IMR-90 (cell line): ENCODE measurements around the gene UBE2V1. TPM values are rescaled to one million over a fixed set of nuclear protein-coding genes. Genes with fewer than 3 reads are reported as not detected.

Experiments
- ATAC-seq: fragments of 200-7000 bp; cut with Tn5 transposase; 2 replicates; pipeline ENCODE4 v1.9.1; 2020; ENCODE audit warnings: low read depth, mild to moderate bottlenecking, moderate library complexity
- BruUV-seq: library from RNA; stranded (reverse); fragments of 400-500 nt; replicated peaks from 2 replicates; lab custom pipeline; 2021; lab: Mats Ljungman, UMichigan
- CTCF ChIA-PET: fragments of 300-600 bp; formaldehyde crosslinking; extraction: SDS; loops from one replicate; lab custom pipeline; 2021; ENCODE audit warnings: antibody characterized with exemption; lab: Yijun Ruan, JAX
- POLR2A ChIA-PET: fragments of 300-600 bp; sonication (Branson Sonifier 250); formaldehyde crosslinking; loops from one replicate; lab custom pipeline; 2022; ENCODE audit warnings: antibody characterized with exemption; ENCODE audit not compliant: unreplicated experiment; lab: Charles Lee
- DNase-seq: peaks from one replicate; pipeline ENCODE4 v3.0.0; 2013
- H2AFZ ChIP-seq: replicated peaks from 2 replicates; pipeline ENCODE3; 2013; ENCODE audit warnings: low read length, mild to moderate bottlenecking; ENCODE audit not compliant: poor library complexity
- H2AK5ac ChIP-seq: 2 replicates; pipeline ENCODE4 v1.6.1; 2013; ENCODE audit warnings: low read depth, low read length, inconsistent platforms
- H2AK9ac ChIP-seq: replicated peaks from 2 replicates; pipeline ENCODE3; 2013; ENCODE audit warnings: mild to moderate bottlenecking, low read depth, low read length, moderate library complexity; ENCODE audit not compliant: poor library complexity
- H2BK120ac ChIP-seq: 2 replicates; pipeline ENCODE4 v1.6.1; 2013; ENCODE audit warnings: low read depth, low read length, inconsistent platforms
- H2BK15ac ChIP-seq: 3 replicates; pipeline ENCODE4 v1.6.1; 2013; ENCODE audit warnings: low read depth, low read length, inconsistent platforms
- H2BK20ac ChIP-seq: 2 replicates; pipeline ENCODE4 v1.6.1; 2013; ENCODE audit warnings: low read depth, mild to moderate bottlenecking, inconsistent platforms, low read length, moderate library complexity
- H2BK5ac ChIP-seq: 2 replicates; pipeline ENCODE4 v1.6.1; 2013; ENCODE audit warnings: mild to moderate bottlenecking, low read depth, low read length, inconsistent platforms; ENCODE audit not compliant: poor library complexity, severe bottlenecking
- H3K14ac ChIP-seq: replicated peaks from 2 replicates; pipeline ENCODE4 v1.6.1; 2013; ENCODE audit warnings: low read depth, low read length, inconsistent platforms
- H3K18ac ChIP-seq: 2 replicates; pipeline ENCODE4 v1.6.1; 2013; ENCODE audit warnings: low read depth, low read length, control low read depth
- H3K23ac ChIP-seq: 2 replicates; pipeline ENCODE4 v1.6.1; 2013; ENCODE audit warnings: low read depth, low read length, inconsistent platforms
- H3K27ac ChIP-seq: 2 replicates; pipeline ENCODE4 v1.5.1; 2013; ENCODE audit warnings: mild to moderate bottlenecking, control low read depth, low read length; ENCODE audit not compliant: insufficient read depth
- H3K27me3 ChIP-seq: 2 replicates; pipeline ENCODE4 v1.6.1; 2013; ENCODE audit warnings: low read length; ENCODE audit not compliant: control insufficient read depth, insufficient read depth
- H3K36me3 ChIP-seq: 2 replicates; pipeline ENCODE4 v1.6.1; 2013; ENCODE audit warnings: low read length, mixed read lengths; ENCODE audit not compliant: control insufficient read depth, insufficient read depth
- H3K4ac ChIP-seq: 2 replicates; pipeline ENCODE4 v1.6.1; 2013; ENCODE audit warnings: low read depth, low read length, inconsistent platforms
- H3K4me1 ChIP-seq: 2 replicates; pipeline ENCODE4 v1.6.1; 2013; ENCODE audit warnings: low read length, mixed read lengths; ENCODE audit not compliant: control insufficient read depth, insufficient read depth
- H3K4me2 ChIP-seq: 2 replicates; pipeline ENCODE4 v1.6.1; 2013; ENCODE audit warnings: low read depth, mild to moderate bottlenecking, control low read depth, low read length, moderate library complexity
- H3K4me3 ChIP-seq: 2 replicates; pipeline ENCODE4 v1.5.1; 2013; ENCODE audit warnings: low read depth, mild to moderate bottlenecking, control low read depth, low read length, moderate library complexity; ENCODE audit not compliant: insufficient read depth
- H3K56ac ChIP-seq: 2 replicates; pipeline ENCODE4 v1.6.1; 2013; ENCODE audit warnings: low read length, inconsistent platforms; ENCODE audit not compliant: insufficient read depth; ENCODE audit errors: extremely low read depth
- H3K79me1 ChIP-seq, 2 experiments: 2 replicates each; pipeline ENCODE4 v1.6.1; 2013; ENCODE audit warnings: low read length in 2 of 2, inconsistent platforms in 1 of 2, low read depth in 1 of 2
- H3K9ac ChIP-seq: 2 replicates; pipeline ENCODE4 v1.6.1; 2013; ENCODE audit warnings: low read depth, low read length, control low read depth
- H3K9me1 ChIP-seq: 2 replicates; pipeline ENCODE4 v1.6.1; 2013; ENCODE audit warnings: low read length, inconsistent platforms; ENCODE audit not compliant: insufficient read depth
- H3K9me3 ChIP-seq: 2 replicates; pipeline ENCODE4 v1.6.1; 2013; ENCODE audit warnings: low read length; ENCODE audit not compliant: control insufficient read depth, insufficient read depth
- H4K20me1 ChIP-seq: 2 replicates; pipeline ENCODE4 v1.6.1; 2013; ENCODE audit warnings: low read length, inconsistent platforms; ENCODE audit not compliant: insufficient read depth
- H4K5ac ChIP-seq: 2 replicates; pipeline ENCODE4 v1.6.1; 2013; ENCODE audit warnings: mild to moderate bottlenecking, low read depth, low read length, control low read depth
- H4K8ac ChIP-seq, 2 experiments: 2 replicates each; pipeline ENCODE4 v1.6.1; 2013; ENCODE audit warnings: low read depth in 2 of 2, low read length in 2 of 2, control low read depth in 1 of 2, inconsistent platforms in 1 of 2
- H4K91ac ChIP-seq: 2 replicates; pipeline ENCODE4 v1.6.1; 2013; ENCODE audit warnings: low read depth, low read length, inconsistent platforms; ENCODE audit not compliant: insufficient read depth
- CEBPB ChIP-seq: IDR thresholded peaks from 2 replicates; pipeline ENCODE4 v1.6.1; 2012; ENCODE audit warnings: low read depth, low read length, improper control_type of control experiment
- USF2 ChIP-seq: fragments of 150-350 bp; IDR thresholded peaks from 2 replicates; pipeline ENCODE4 v1.6.1; 2017; ENCODE audit warnings: mild to moderate bottlenecking, antibody characterized with exemption, low read length, low read depth
- WGBS, 2 experiments: methylation state at CpG; one replicate each; pipeline versions ENCODE4 v1.1.5 to v1.1.7; 2013; ENCODE audit warnings: missing lambda C conversion rate in 2 of 2; ENCODE audit not compliant: insufficient read length in 1 of 2; ENCODE audit errors: extremely low coverage in 2 of 2; 5-methylcytosine and 5-hydroxymethylcytosine counted together
- dilution Hi-C: fragments of 300-500 bp; cut with HindIII; formaldehyde crosslinking; loops from one replicate; pipeline ENCODE4 v1.14.3; 2018; ENCODE audit warnings: low sequenced_read_pairs; ENCODE audit not compliant: unreplicated experiment
- in situ Hi-C: fragments of 300-500 bp; cut with MboI; formaldehyde crosslinking; loops from 3 replicates; pipeline ENCODE4 v1.14.3; 2019; ENCODE audit warnings: low sequenced_read_pairs, inconsistent platforms, mixed read lengths
- intact Hi-C: fragments of 100-400 bp; cut with micrococcal nuclease; formaldehyde crosslinking; loops from 2 replicates; pipeline ENCODE4 v1.10.0; 2022
- polyA plus RNA-seq, 3 experiments: library from polyadenylated mRNA; depleted of rRNA; stranded (reverse); fragments of >200 nt; gene quantifications; 2 replicates each; pipeline ENCODE4 v1.2.3, GENCODE V29; 2012; ENCODE audit warnings: low replicate concordance in 1 of 3
- total RNA-seq: library from RNA; depleted of rRNA; stranded (reverse); fragments of >200 nt; gene quantifications from 2 replicates; pipeline ENCODE4 v1.2.3, GENCODE V29; 2012
- TF ChIP-seq, protein P1 (sequence below): conservative IDR thresholded peaks from 2 replicates; pipeline ENCODE4 v1.5.1; 2012; ENCODE audit warnings: mild to moderate bottlenecking, low read depth, low read length, improper control_type of control experiment
- TF ChIP-seq, protein P2 (sequence below): fragments of 150-350 bp; IDR thresholded peaks from 2 replicates; pipeline ENCODE4 v1.6.1; 2016; ENCODE audit warnings: low read depth, mild to moderate bottlenecking, low read length, moderate library complexity, borderline replicate concordance

The UBE2V1 gene
- total and polyA plus RNA-seq, 2 of the 4 experiments (the other 2 are of a cell fraction) = 20.1 to 138 TPM

DNA sequence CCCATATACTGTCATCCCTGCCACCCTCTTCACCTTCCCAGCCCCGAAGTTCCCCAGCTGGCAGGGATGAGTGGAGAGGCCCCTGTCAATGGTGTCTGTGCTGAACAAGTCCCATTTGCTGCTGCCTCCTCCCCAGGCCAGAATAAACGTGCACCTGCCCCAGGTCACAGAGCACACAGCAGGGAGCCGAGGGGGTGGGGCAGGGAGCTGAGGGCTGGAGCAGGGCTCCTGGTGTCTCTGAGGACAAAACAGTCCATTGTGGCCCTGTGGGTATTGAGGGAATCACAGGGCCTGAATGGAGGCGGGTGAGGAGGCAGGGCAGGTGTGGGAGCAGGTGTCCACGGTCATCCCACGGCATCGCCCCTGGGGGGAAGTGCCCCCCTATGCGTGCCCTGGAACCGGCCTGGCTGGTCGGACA, 74.4 kb downstream of the UBE2V1 start (continued):
- TF ChIP-seq, protein P1, sequence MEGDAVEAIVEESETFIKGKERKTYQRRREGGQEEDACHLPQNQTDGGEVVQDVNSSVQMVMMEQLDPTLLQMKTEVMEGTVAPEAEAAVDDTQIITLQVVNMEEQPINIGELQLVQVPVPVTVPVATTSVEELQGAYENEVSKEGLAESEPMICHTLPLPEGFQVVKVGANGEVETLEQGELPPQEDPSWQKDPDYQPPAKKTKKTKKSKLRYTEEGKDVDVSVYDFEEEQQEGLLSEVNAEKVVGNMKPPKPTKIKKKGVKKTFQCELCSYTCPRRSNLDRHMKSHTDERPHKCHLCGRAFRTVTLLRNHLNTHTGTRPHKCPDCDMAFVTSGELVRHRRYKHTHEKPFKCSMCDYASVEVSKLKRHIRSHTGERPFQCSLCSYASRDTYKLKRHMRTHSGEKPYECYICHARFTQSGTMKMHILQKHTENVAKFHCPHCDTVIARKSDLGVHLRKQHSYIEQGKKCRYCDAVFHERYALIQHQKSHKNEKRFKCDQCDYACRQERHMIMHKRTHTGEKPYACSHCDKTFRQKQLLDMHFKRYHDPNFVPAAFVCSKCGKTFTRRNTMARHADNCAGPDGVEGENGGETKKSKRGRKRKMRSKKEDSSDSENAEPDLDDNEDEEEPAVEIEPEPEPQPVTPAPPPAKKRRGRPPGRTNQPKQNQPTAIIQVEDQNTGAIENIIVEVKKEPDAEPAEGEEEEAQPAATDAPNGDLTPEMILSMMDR = no peak

- Histone ChIP-seq H4K8ac (no peak overlapping the region), H2BK120ac (no peak overlapping the region), H3K27ac (no peak overlapping the region), H3K27me3 (no peaks in the 10 kb centered on the region), H3K4me3 (no peak overlapping the region), H2AK9ac (no peak overlapping the region), H2BK20ac (no peak overlapping the region), H2BK15ac (no peak overlapping the region), H4K20me1 (no peaks in the 10 kb centered on the region; the same call in 1 of the 2 replicates), H4K91ac (no peak overlapping the region), H3K23ac (no peak overlapping the region), H3K4me2 (no peak overlapping the region), H3K56ac (no peak overlapping the region), H2AK5ac (peak overlapping the region; percentile 30; the same call in 1 of the 2 replicates), H3K14ac (no peak overlapping the region), H4K5ac (no peak overlapping the region), H3K4me1 (peaks cover 11% of the 10 kb centered on the region), H3K79me1 (no peaks in the 10 kb centered on the region), H3K9me1 (peaks cover 6% of the 10 kb centered on the region; the same call in 1 of the 2 replicates), H3K18ac (no peak overlapping the region), H3K9ac (no peak overlapping the region), H3K9me3 (no peaks in the 10 kb centered on the region), H2AFZ (no peak overlapping the region), H3K4ac (no peak overlapping the region), H2BK5ac (no peak overlapping the region), H3K36me3 (no peaks in the 10 kb centered on the region)
- ATAC-seq (no peak), DNase-seq (no peak)
- WGBS, 2 experiments = 94% methylated on average over 3 of the region's 6 CpGs; no CpG with 5 or more reads in 1 of the 2 experiments
- POLR2A ChIA-PET = interaction anchor here (0.5 kb wide), 1 partner anchor 33 kb away, joined by 8 read pairs; no protein-coding TSS in a partner anchor
- intact Hi-C loops (no loop called here), dilution Hi-C loops (no loop called here), in situ Hi-C loops (no loop called here)
- no TSS peak for BruUV-seq
- TF ChIP-seq, protein P1 = no peak
- TF ChIP-seq CEBPB (no peak), USF2 (no peak)
- TF ChIP-seq, protein P2, sequence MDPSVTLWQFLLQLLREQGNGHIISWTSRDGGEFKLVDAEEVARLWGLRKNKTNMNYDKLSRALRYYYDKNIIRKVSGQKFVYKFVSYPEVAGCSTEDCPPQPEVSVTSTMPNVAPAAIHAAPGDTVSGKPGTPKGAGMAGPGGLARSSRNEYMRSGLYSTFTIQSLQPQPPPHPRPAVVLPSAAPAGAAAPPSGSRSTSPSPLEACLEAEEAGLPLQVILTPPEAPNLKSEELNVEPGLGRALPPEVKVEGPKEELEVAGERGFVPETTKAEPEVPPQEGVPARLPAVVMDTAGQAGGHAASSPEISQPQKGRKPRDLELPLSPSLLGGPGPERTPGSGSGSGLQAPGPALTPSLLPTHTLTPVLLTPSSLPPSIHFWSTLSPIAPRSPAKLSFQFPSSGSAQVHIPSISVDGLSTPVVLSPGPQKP = no peak
- CTCF ChIA-PET = no interaction called here
These were observed 74.8 kb downstream of the UBE2V1 start for GRCh38 chr20:50038169-50038568.
